GM18951 (cell line): Measurements from ENCODE around the gene ANKRD49.

Source experiments
- POLR2A ChIP-seq: IDR thresholded peaks from 4 replicates; pipeline ENCODE4 v1.6.1; 2011; ENCODE audit warnings: mild to moderate bottlenecking; ENCODE audit not compliant: insufficient read length, insufficient read depth; ENCODE audit errors: extremely low read depth
- in situ Hi-C: fragments of 300-500 bp; cut with MboI; formaldehyde crosslinking; loops from one replicate; pipeline ENCODE4 v1.12.0; 2022; ENCODE audit warnings: low sequenced_read_pairs, mixed read lengths, inconsistent platforms; ENCODE audit not compliant: unreplicated experiment

ANKRD49 gene

GRCh38 chr11:94493281-94494125 lies at the start of gene ANKRD49, which contains the start of gene MRE11:
ANKRD49 (plus strand) TSS chr11:94493984; CDS start chr11:94496694, 2,710 bp downstream.
MRE11 (minus strand) TSS chr11:94493844; CDS start chr11:94492801, 1,043 bp downstream.
- in situ Hi-C loops: loop anchor here (25.0 kb wide), 1 partner anchor 581 kb away; no protein-coding TSS in a partner anchor
- peak; percentile 71 for TF ChIP-seq POLR2A

- no peak for TF ChIP-seq POLR2A
- in situ Hi-C loops: no loop called here
These were observed 48.1 kb upstream of the ANKRD49 start for GRCh38 chr11:94445641-94446040.

- in situ Hi-C loops: no loop called here
- no peak for TF ChIP-seq POLR2A
These were observed 46.6 kb upstream of the ANKRD49 start for GRCh38 chr11:94447149-94447548.

- no peak for TF ChIP-seq POLR2A
- in situ Hi-C loops: no loop called here
These were observed 44.8 kb upstream of the ANKRD49 start for GRCh38 chr11:94449029-94449428.

GRCh38 chr11:94449437-94449836 lies 44.3 kb upstream of the ANKRD49 start:
- TF ChIP-seq POLR2A: no peak
- in situ Hi-C loops: no loop called here

GRCh38 chr11:94450048-94450447 lies 43.7 kb upstream of the ANKRD49 start:
- in situ Hi-C loops: no loop called here
- TF ChIP-seq POLR2A: no peak

- TF ChIP-seq POLR2A: no peak
- in situ Hi-C loops: no loop called here
These were observed 40.8 kb upstream of the ANKRD49 start for GRCh38 chr11:94452988-94453387.

- in situ Hi-C loops: no loop called here
- no peak for TF ChIP-seq POLR2A
These were observed 39.5 kb upstream of the ANKRD49 start for GRCh38 chr11:94454301-94454700.

- in situ Hi-C loops: no loop called here
- TF ChIP-seq POLR2A: no peak
These were observed 37.9 kb upstream of the ANKRD49 start for GRCh38 chr11:94455861-94456260.

- no peak for TF ChIP-seq POLR2A
- in situ Hi-C loops: no loop called here
These were observed 36.4 kb upstream of the ANKRD49 start for GRCh38 chr11:94457118-94458029.

- no peak for TF ChIP-seq POLR2A
- in situ Hi-C loops: no loop called here
These were observed 34.2 kb upstream of the ANKRD49 start for GRCh38 chr11:94459576-94459975.

- no peak for TF ChIP-seq POLR2A
- in situ Hi-C loops: no loop called here
These were observed 24.4 kb upstream of the ANKRD49 start for GRCh38 chr11:94469416-94469815.

- TF ChIP-seq POLR2A: no peak
- in situ Hi-C loops: no loop called here
These were observed 20.6 kb upstream of the ANKRD49 start for GRCh38 chr11:94472916-94473799.

- no peak for TF ChIP-seq POLR2A
- in situ Hi-C loops: loop anchor here (25.0 kb wide), 1 partner anchor 565 kb away; no protein-coding TSS in a partner anchor
These were observed 16.2 kb upstream of the ANKRD49 start for GRCh38 chr11:94477624-94478023.
